Measurements from ENCODE around the gene FAM110C.
"Not testable (repeated sequence)": the region's sequence is repeated elsewhere in the genome, so short reads cannot be mapped to it uniquely, and the experiment has no call there.

Gene FAM110C

GRCh38 chr2:46471-47345 is at the start of gene FAM110C:
Gene FAM110C, minus strand, starts transcription at chr2:46505. Its CDS starts 120 bp downstream, at chr2:46385.
- no peak for DNase-seq (ENCODE audit: low read depth)

- no peak for DNase-seq (ENCODE audit: low read depth)
These were observed 46.0 kb upstream of the FAM110C start for GRCh38 chr2:92326-92725.

GRCh38 chr2:90645-91312 is 44.5 kb upstream of the FAM110C start:
- no peak for DNase-seq (ENCODE audit: low read depth)

GRCh38 chr2:85761-86160 is 39.5 kb upstream of the FAM110C start:
- DNase-seq (ENCODE audit: low read depth) = no peak

GRCh38 chr2:84121-84520 is 37.8 kb upstream of the FAM110C start:
- no peak for DNase-seq (ENCODE audit: low read depth)

GRCh38 chr2:80971-81736 is 34.8 kb upstream of the FAM110C start:
- no peak for DNase-seq (ENCODE audit: low read depth)

GRCh38 chr2:80378-80777 is 34.1 kb upstream of the FAM110C start:
- no peak for DNase-seq (ENCODE audit: low read depth)

- DNase-seq (ENCODE audit: low read depth) = no peak
These were observed 25.2 kb upstream of the FAM110C start for GRCh38 chr2:71309-72035.

- DNase-seq (ENCODE audit: low read depth) = no peak
These were observed 23.4 kb upstream of the FAM110C start for GRCh38 chr2:69366-70344.

- not testable (repeated sequence) for DNase-seq (ENCODE audit: low read depth)
These were observed 22.3 kb upstream of the FAM110C start for GRCh38 chr2:68637-69036.

GRCh38 chr2:66853-67252 is 20.5 kb upstream of the FAM110C start:
- DNase-seq (ENCODE audit: low read depth) = no peak

GRCh38 chr2:65121-65520 is 18.8 kb upstream of the FAM110C start:
- no peak for DNase-seq (ENCODE audit: low read depth)

GRCh38 chr2:55587-56448 is 9.5 kb upstream of the FAM110C start:
- no peak for DNase-seq (ENCODE audit: low read depth)

- DNase-seq (ENCODE audit: low read depth) = no peak
These were observed 5.3 kb upstream of the FAM110C start for GRCh38 chr2:51613-52012.

- DNase-seq (ENCODE audit: low read depth) = no peak
These were observed 1.4 kb upstream of the FAM110C start for GRCh38 chr2:47737-48136.

- DNase-seq (ENCODE audit: low read depth) = no peak
These were observed 1.0 kb upstream of the FAM110C start for GRCh38 chr2:47346-47725.

- no peak for DNase-seq (ENCODE audit: low read depth)
These were observed 204 bp downstream of the FAM110C start for GRCh38 chr2:46131-46470.

GRCh38 chr2:45342-46130 is 769 bp downstream of the FAM110C start:
- DNase-seq (ENCODE audit: low read depth) = no peak

- no peak for DNase-seq (ENCODE audit: low read depth)
These were observed 1.5 kb downstream of the FAM110C start for GRCh38 chr2:44748-45341.
